ENCODE measurements around the gene TRAPPC5.

Gene TRAPPC5

GRCh38 chr19:7699003-7699402 is 18.4 kb downstream of the TRAPPC5 start:
- no peak for DNase-seq (ENCODE audit: insufficient read length, low spot score)
- FAIRE-seq, result no peak

- DNase-seq (ENCODE audit: insufficient read length, low spot score), result no peak
- FAIRE-seq, result no peak
Measured at GRCh38 chr19:7699417-7700401, 19.1 kb downstream of the TRAPPC5 start.

- FAIRE-seq (no peak), DNase-seq (ENCODE audit: insufficient read length, low spot score) (no peak)
Measured at GRCh38 chr19:7701049-7701653, 20.5 kb downstream of the TRAPPC5 start.

GRCh38 chr19:7701654-7702457 is 21.2 kb downstream of the TRAPPC5 start, which contains the start of gene FCER2:
TSS of gene FCER2 (minus strand) at chr19:7702131. CDS start at chr19:7699760, 2,371 bp downstream.
- FAIRE-seq, result no peak
- no peak for DNase-seq (ENCODE audit: insufficient read length, low spot score)

GRCh38 chr19:7703332-7703731 is 22.7 kb downstream of the TRAPPC5 start:
- no peak for DNase-seq (ENCODE audit: insufficient read length, low spot score)
- FAIRE-seq, result no peak

- DNase-seq (ENCODE audit: insufficient read length, low spot score) (no peak), FAIRE-seq (no peak)
Measured at GRCh38 chr19:7704280-7705060, 23.8 kb downstream of the TRAPPC5 start.

- DNase-seq (ENCODE audit: insufficient read length, low spot score) (no peak), FAIRE-seq (no peak)
Measured at GRCh38 chr19:7705387-7706187, 25.0 kb downstream of the TRAPPC5 start.

- no peak for DNase-seq (ENCODE audit: insufficient read length, low spot score)
Measured at GRCh38 chr19:7706188-7706954, 25.7 kb downstream of the TRAPPC5 start.

GRCh38 chr19:7706955-7707456 is 26.4 kb downstream of the TRAPPC5 start:
- FAIRE-seq (no peak), DNase-seq (ENCODE audit: insufficient read length, low spot score) (no peak)

More at GRCh38 chr19:7706188-7706954, 25.7 kb downstream of the TRAPPC5 start:
- FAIRE-seq, result no peak

GRCh38 chr19:7709932-7710460 is 29.4 kb downstream of the TRAPPC5 start:
- DNase-seq (ENCODE audit: insufficient read length, low spot score), result no peak
- no peak for FAIRE-seq

GRCh38 chr19:7710616-7711015 is 30.0 kb downstream of the TRAPPC5 start:
- FAIRE-seq (no peak), DNase-seq (ENCODE audit: insufficient read length, low spot score) (no peak)

- FAIRE-seq (no peak), DNase-seq (ENCODE audit: insufficient read length, low spot score) (no peak)
Measured at GRCh38 chr19:7715671-7716070, 35.0 kb downstream of the TRAPPC5 start.

- DNase-seq (ENCODE audit: insufficient read length, low spot score), result no peak
- no peak for FAIRE-seq
Measured at GRCh38 chr19:7716762-7717161, 36.1 kb downstream of the TRAPPC5 start.

GRCh38 chr19:7718668-7719067 is 38.0 kb downstream of the TRAPPC5 start:
- FAIRE-seq (no peak), DNase-seq (ENCODE audit: insufficient read length, low spot score) (no peak)

GRCh38 chr19:7720351-7720750 is 39.7 kb downstream of the TRAPPC5 start:
- no peak for FAIRE-seq
- DNase-seq (ENCODE audit: insufficient read length, low spot score), result no peak

GRCh38 chr19:7722231-7722651 is 41.6 kb downstream of the TRAPPC5 start:
- DNase-seq (ENCODE audit: insufficient read length, low spot score), result no peak

GRCh38 chr19:7725791-7726190 is 45.2 kb downstream of the TRAPPC5 start:
- DNase-seq (ENCODE audit: insufficient read length, low spot score), result no peak
- FAIRE-seq, result no peak

More at GRCh38 chr19:7722231-7722651, 41.6 kb downstream of the TRAPPC5 start:
- FAIRE-seq, result no peak

GRCh38 chr19:7729211-7729610 is 48.6 kb downstream of the TRAPPC5 start:
- DNase-seq (ENCODE audit: insufficient read length, low spot score) (no peak), FAIRE-seq (no peak)

Measured in HTR-8/SVneo (cell line).